Retina (tissue), 1 donor: Measurements from ENCODE around the gene KCNMB4.

ENCODE experiments used
- DNase-seq: peaks from one replicate; pipeline ENCODE4 v3.0.0-alpha.2; 2016

KCNMB4 gene, protein sequence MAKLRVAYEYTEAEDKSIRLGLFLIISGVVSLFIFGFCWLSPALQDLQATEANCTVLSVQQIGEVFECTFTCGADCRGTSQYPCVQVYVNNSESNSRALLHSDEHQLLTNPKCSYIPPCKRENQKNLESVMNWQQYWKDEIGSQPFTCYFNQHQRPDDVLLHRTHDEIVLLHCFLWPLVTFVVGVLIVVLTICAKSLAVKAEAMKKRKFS

DNA sequence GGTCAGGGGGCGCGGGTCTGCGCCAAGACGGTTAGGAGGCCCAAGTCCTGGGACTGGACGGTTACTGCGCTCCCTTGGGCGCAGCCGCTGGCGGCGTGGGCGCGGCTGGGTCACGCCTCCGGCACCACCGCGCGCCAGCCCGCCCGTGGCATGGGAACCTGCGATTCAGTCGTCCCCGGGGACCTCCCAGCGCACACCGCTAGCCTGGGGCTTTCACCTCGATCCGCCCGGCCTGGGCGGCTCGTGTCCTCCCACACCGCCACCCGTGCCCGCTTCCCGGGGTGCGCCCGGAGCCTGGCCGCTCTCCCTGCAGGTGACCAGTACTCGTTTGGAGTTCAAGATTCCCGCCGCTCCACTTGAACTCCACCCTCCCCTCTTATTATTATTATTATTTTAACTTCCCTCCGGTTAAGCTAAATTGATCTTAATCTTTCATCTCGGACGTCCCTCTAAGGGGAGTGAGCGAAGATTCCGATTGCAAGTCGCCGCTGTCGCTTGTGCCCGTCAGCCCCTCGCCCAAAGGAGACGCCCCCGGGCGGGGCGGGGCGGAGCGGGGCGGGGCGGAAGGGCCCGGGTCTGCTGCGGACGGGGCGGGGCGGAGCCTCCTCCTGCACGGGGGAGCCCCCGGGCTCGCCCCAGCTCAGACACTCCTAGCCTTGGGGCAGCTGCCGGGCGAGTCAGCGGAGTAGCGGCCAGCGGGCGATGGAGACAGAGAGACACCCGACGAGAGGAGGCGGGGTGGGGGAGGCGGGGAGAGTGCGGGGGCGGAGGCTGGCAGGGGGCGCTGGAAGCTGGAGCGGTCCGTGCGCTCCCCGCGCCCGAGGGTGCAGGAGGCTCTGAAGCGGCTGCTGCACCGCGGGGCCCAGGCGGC lies at the start of gene KCNMB4:
KCNMB4 (plus strand) TSS at position 643 of the 871 bp plus-strand sequence. CDS start 445 bp downstream, outside the sequence.
- DNase-seq, result peak; percentile 86

DNA sequence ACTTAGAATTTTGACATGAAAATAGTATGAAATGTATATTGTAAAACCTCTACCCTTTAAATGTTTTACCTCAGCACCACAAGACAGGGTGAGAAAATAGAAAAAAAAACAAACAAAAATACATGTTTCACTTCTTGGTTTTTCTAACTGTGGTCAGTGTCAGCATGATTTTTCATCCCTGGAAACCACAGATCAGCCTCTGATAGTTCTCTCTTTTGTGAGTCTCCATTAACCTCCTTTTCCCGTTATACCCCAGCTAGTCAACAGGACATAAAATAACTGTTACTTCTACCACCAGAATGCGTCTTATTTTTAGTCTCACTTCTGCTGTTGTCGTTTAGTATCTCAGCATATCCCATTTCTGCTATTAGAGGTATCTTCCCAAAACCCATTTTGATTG lies 48.3 kb upstream of the KCNMB4 start:
- no peak for DNase-seq

GRCh38 chr12:70319605-70320004 lies 46.5 kb upstream of the KCNMB4 start:
- DNase-seq, result no peak

- DNase-seq, result no peak
Observed at GRCh38 chr12:70321191-70321590, 44.9 kb upstream of the KCNMB4 start.

DNA sequence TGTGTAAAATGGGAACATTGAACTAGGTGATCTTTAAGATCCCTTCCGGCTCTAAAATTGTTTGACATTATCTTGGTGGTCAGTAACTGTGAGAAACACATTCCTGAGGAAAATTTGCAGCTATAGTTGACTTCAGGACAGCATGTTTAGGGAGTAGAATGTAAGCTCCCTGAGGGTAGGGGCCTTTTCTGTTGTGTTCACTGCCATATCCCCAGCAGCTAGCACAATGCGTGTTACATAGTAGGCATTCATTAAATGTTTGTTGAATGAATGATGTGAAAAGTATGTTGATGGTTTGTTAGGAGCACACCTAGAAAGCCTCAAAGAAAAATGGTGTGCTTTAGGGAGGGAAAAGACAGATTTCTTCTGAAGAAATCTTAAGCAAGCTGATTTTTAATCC lies 38.5 kb upstream of the KCNMB4 start:
- DNase-seq, result no peak

DNA sequence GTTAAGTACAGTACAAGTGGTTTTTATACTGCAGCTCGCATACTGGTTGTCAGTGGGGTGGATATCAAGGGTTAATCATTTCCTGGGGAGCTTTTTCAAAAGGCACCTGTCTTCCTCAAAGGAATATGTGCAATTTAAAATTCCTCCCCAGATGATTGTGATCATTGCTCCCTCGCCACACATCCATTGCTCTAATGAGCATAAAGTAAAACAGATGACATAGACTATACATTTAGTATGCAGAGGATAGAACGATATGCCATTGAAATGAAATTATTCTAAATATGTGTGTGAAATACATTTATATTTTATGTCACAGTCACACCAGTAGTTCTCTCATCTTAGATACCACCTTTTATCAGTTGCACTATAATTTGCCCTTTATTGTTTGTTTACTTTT lies 36.4 kb upstream of the KCNMB4 start:
- DNase-seq, result no peak

- DNase-seq, result no peak
Observed at GRCh38 chr12:70330158-70330557, 35.9 kb upstream of the KCNMB4 start.

GRCh38 chr12:70332236-70332635 lies 33.9 kb upstream of the KCNMB4 start:
- DNase-seq, result no peak

DNA sequence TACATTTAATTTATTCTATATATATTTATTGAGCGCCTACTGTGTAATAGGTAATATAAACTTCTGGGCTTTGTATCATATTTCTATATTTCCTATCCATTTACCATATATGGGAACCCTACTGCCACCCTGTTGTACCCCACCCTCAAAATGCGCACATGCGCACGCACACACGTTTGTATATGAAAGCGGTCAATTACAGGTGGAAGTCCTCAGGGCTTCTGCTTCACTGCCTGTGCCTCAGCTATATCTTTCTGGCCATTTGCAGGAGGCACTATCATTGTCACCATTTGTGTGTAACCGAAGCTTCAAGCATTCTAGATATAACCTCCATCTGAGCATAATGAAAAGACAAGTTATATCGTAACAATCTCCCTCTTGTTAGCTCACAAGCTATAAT lies 31.3 kb upstream of the KCNMB4 start:
- DNase-seq, result no peak

DNA sequence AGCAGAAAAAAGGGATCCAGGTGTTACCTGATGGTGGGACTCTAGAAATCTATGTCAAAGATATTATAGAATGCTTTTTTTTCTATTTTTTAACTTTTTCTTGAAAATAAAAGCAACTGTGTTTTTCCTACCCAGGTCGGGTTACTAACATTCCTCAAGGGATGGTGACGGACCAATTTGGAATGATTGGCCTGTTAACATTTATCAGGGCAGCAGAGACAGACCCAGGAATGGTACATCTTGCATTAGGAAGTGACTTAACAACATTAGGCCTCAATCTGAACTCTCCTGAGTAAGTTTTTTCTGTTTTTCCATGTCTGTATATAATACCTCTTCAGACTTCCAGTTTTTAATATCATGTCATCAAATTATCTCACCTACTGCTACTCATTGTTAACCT lies 27.6 kb upstream of the KCNMB4 start:
- DNase-seq, result no peak

DNA sequence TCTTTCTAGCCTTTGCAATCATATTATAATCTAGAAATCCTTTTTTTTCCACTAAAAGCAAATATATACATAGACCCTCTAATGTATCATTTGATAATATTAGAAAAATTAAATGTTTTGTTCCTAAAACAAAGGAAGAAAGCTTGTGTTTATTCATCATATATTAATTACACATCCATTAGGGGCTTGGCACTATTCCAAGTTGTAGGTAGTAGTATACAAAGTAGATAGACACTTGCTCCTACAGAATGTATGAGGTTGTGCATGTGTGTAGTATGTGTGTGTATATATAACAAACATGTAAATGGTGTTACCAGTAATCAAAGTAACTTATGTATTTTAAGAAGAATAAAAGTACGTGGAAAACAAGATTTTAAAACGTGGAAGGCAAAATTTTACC lies 15.0 kb upstream of the KCNMB4 start:
- no peak for DNase-seq

GRCh38 chr12:70353780-70354660 lies 12.1 kb upstream of the KCNMB4 start:
- DNase-seq, result no peak

- DNase-seq, result no peak
Observed at GRCh38 chr12:70354787-70355186, 11.3 kb upstream of the KCNMB4 start.

GRCh38 chr12:70355972-70356371 lies 10.1 kb upstream of the KCNMB4 start:
- DNase-seq, result no peak

DNA sequence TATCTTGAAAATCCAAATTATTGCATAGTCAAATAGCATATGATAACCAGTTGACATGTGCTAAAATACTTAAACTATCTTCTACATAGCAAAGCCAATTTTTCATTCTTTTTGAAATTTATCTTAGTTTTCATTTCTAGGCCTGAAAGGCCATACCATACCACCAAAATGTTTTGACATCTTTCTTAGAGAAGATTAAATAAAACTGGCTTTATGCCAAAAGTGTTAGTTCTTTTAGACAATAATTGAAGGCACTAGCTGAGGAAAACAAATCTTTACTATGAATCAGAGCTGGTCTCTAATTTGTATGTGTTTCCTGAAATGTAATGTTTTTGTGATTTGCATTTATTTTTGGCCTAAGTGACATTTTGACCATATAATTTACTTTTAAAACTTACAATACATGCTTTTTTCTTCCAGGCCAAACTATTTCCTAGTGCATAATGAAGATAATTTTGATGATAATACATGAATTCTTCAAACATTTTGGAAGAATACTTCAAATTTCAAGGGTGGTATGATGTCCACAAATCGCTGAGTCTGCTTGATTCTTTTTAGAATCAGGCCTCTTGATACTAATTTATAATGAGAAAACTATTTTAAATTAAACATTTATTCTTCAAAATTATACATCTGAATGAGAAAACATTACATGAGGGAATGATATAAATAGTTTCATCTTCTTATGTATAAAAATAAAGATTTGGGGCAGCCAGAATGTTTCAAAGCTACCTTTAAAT lies 6.5 kb upstream of the KCNMB4 start:
- no peak for DNase-seq

DNA sequence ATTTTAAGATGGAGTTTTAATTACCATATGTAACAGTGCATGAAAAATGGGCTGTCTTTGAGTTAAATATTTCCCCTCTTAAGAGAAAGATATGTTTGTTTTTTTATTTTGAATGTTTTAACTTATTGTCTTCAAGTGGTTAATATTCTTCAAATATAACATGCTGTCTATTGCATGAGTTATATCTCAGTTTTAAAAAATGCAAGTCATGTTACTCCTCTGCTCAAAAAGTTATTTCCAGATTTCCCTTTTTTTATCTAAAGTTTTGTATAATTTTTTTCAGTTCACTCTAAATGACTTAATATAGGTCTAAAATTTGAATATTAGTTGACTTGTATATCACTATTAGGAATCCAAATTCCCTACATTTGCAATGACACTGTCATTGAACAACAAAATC lies 5.9 kb upstream of the KCNMB4 start:
- DNase-seq, result no peak

DNA sequence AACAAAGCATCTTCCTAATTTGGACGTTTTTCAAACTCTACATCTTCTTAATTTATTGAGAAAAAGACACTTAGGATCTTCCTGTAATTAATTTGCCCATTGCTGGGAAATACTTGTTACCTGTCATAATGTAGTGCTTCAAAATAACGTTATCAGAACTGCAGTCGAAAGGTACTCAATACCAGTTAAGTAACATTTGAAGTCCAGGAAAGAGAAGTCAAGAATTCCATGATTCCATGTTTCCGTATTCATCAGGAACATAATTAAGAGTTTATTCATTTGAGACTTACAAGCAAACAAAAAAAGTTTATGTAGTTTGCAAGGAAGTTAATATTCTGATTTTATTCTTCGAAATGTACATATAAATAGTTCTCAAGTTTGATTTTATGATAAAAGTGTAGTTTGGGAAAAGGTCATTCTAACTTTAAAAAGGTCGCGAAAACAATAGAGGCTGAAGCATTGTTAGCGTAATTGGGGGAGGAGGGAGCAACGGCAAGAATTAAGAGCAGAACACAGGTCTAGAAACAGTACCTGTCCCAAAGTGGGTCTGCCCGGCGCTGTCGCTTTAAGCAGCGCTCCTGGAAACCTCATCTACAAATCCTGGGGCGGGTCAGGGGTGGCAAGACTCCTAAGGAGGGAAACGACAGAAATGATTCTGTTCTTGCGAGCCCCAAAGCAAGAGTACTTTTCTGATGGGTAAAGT lies 1.2 kb upstream of the KCNMB4 start:
- no peak for DNase-seq

DNA sequence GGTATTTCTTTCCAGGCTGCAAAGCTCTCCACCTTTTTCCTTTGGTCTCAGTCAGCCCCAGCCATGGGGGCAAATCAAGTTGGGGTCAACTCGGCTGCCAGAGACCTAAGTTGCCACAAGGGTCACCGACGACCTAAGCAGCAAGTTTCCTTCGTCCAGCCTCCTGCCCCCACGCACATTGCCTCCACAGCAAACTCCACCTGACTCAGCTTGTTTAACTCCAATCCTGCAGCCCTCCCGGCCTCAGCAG lies 767 bp upstream of the KCNMB4 start:
- no peak for DNase-seq

DNA sequence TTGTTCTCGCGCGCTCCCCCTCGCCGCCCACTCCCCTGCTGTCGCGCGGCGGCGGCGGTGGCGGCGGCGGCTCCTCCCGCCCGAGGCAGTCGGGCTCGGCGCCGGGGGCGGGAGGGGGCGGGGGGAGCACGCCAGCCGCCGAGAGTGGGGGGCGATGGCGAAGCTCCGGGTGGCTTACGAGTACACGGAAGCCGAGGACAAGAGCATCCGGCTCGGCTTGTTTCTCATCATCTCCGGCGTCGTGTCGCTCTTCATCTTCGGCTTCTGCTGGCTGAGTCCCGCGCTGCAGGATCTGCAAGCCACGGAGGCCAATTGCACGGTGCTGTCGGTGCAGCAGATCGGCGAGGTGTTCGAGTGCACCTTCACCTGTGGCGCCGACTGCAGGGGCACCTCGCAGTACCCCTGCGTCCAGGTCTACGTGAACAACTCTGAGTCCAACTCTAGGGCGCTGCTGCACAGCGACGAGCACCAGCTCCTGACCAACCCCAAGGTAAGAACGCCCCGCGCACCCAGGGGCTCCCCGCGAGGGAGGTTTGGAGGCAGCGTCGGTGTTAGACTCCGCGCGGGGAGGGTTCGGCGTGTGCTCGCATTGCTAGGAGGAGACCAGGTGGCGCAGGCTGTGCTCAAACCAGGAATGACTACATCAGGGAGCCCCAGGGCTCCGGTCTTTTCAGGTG lies 629 bp downstream of the KCNMB4 start:
- peak; percentile 87 for DNase-seq

DNA sequence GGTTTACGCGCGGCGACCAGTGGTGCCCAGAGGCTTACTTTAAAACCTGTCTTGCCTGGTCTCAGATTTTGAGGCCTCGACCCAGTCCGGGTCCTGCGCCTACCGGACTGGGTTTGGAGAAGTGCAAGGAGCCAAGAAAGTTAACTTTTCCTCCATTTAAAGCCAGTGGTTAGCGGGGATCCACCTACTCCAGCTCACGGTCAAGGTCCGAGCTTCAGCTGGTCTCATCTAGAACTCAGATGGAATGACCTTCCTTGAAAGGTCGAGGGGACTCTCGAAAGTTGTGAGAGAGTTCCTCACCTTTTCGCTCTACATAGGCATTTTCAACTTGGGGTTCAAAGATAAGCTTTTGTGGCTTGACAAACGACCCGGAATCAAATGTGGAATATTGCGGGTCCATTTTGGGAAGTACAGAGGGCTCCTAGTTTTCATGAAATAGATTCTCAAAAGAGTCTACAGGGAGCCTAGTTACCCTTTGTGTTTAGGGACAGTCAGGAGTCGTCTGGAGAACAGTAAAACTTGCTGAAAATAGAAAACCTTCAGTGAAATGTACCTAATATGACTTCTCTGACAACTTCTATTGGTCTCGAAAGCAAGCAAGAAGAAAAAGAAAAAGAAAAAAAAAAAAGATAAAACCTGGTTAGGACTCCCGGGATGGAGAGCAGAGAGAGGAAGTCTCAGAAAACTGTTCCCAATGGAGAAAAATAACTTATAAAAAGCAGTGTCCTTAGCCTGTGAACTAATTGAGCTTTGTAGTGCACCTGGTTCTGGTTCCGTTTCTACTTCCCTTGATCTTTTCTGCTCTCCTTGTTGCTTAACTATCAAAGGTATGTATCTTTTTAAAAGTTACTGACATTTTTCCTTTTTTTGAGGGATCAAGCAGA lies 1.4 kb downstream of the KCNMB4 start:
- no peak for DNase-seq

DNA sequence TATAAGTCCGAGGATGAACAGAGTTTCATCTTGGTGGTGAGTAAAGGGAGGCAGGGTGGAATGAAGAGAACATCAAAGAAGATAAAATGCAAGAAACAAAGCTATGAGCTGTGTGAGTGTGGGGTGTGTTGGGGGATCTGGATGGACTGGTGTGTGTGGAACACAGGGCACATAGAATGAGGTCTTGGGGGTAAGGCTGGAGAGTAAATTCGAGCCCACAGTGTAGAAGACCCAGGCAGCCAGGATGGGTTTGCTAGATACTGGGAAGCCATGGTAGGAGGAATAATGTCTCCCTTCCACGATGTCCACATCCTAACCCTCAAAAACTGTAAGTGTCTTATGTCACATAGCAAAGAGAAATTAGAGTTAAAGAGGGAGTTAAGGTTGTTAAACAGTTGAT lies 6.8 kb downstream of the KCNMB4 start:
- DNase-seq, result no peak
